ENCODE data around the gene ACBD6.

Gene ACBD6

DNA sequence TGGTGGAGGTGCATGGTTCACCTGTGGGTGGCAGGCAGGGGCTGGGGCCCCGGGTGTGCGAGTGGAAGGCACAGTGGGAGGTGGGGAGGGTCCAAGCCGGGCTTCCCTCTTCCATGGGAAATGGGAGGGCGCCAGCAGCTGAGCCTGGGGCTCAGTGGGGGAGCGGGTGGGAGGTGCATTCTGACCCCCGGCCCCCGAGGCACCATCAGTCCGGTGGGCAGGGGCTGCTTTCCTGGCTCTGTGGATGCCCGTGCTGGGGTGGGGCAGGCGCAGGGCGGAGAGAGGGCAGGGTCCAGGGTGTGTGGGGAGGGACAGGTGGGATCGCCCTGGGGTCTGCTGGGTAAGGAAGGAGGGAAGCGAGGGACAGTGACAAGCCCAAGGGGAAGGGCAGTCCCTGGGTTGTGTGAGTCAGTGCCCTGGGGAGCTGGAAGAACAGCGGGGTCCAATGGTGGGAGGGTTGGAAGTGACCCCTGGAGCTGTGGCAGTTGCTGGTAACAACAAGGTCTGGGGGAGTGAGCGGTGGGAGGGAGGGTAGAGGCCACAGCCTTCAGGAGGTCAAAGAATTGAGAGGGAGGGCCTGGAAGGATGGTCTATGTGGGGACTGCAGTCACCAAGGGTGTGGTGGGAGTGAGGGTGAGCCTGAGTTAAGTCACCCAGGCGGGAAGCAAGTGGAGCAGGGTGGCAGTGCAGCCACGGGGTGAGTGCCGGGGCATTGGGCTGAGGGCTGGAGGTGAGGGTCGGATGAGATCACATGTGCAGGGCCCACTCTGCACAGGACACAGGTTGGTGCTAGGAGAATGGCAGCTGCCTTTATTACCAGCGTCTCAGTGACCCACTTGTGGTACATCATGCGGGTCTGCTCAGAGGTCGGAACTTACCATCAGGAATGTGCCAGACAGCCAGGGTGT lies 242.7 kb downstream of the ACBD6 start:
- Histone ChIP-seq H4K20me1 (ENCODE audit: insufficient read depth) (no peaks in the 10 kb centered on the region), H3K4me2 (no peak overlapping the region), H3K4me1 (ENCODE audit: low read depth, poor library complexity, severe bottlenecking) (no peaks in the 10 kb centered on the region), H3K9ac (no peak overlapping the region), H3K4me3 (IDR thresholded peaks at IDR 0.05; ENCODE audit: insufficient read depth, low read depth, low read length) (no peak overlapping the region), H3K36me3 (ENCODE audit: insufficient read depth) (no peaks in the 10 kb centered on the region), H3K79me2 (ENCODE audit: insufficient read depth, low read depth) (no peaks in the 10 kb centered on the region), H3K27me3 (ENCODE audit: insufficient read depth, low read depth) (no peaks in the 10 kb centered on the region), H2AFZ (ENCODE audit: low read depth) (no peak overlapping the region), H3K27ac (no peak overlapping the region)
- TF ChIP-seq, protein P1, sequence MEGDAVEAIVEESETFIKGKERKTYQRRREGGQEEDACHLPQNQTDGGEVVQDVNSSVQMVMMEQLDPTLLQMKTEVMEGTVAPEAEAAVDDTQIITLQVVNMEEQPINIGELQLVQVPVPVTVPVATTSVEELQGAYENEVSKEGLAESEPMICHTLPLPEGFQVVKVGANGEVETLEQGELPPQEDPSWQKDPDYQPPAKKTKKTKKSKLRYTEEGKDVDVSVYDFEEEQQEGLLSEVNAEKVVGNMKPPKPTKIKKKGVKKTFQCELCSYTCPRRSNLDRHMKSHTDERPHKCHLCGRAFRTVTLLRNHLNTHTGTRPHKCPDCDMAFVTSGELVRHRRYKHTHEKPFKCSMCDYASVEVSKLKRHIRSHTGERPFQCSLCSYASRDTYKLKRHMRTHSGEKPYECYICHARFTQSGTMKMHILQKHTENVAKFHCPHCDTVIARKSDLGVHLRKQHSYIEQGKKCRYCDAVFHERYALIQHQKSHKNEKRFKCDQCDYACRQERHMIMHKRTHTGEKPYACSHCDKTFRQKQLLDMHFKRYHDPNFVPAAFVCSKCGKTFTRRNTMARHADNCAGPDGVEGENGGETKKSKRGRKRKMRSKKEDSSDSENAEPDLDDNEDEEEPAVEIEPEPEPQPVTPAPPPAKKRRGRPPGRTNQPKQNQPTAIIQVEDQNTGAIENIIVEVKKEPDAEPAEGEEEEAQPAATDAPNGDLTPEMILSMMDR (conservative IDR thresholded peaks at IDR 0.05; ENCODE audit: low read depth, low read length), result no peak

DNA sequence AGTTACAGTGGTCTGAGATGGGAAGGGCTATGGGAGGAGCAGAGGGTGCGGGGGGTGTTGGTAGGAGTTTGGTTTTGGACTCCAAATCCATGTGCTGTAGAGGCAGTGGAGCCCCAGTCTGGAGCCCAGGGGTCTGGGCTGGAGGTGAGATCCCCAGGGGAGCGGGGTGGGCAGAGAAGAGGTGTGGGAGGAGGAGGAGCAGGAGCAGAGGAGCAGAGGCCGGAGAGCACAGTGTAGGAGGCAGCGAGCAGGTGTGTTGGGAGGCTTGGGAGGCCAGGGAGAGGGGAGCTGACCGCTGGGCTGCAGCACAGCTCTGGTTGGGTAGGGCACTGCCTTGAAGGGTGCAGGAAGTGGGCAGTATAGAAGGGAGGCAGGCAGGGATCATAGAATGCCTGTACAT lies 243.4 kb downstream of the ACBD6 start:
- Histone ChIP-seq H3K4me3 (IDR thresholded peaks at IDR 0.05; ENCODE audit: insufficient read depth, low read depth, low read length) (no peak overlapping the region), H3K79me2 (ENCODE audit: insufficient read depth, low read depth) (no peaks in the 10 kb centered on the region), H3K27ac (no peak overlapping the region), H3K36me3 (ENCODE audit: insufficient read depth) (no peaks in the 10 kb centered on the region), H3K27me3 (ENCODE audit: insufficient read depth, low read depth) (no peaks in the 10 kb centered on the region), H3K4me1 (ENCODE audit: low read depth, poor library complexity, severe bottlenecking) (no peaks in the 10 kb centered on the region), H2AFZ (ENCODE audit: low read depth) (no peak overlapping the region), H3K9ac (no peak overlapping the region), H3K4me2 (no peak overlapping the region), H4K20me1 (ENCODE audit: insufficient read depth) (no peaks in the 10 kb centered on the region)
- TF ChIP-seq, protein P1 (conservative IDR thresholded peaks at IDR 0.05; ENCODE audit: low read depth, low read length), result no peak

DNA sequence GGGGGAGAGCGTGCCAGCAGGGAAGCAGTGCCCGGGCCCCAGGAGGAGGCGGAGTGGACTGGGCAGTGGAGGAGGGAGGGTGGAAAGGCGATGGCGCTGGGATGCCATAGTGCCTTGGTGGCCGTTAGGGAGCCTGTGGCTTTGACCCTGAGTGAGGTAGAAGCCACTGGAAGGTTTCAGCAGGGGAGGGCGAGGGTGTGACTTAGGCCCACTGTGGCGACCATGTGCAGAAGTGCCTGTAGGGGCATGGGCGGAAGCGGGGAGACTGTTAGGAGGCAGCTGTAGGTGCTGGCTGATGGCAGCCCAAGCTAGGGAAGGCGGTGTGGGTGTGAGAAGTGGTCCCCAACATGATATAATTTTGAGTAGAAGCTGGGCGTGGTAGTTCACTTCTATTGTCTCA lies 244.1 kb downstream of the ACBD6 start:
- H2AFZ ChIP-seq (ENCODE audit: low read depth), result no peak overlapping the region
- no peaks in the 10 kb centered on the region for H3K4me1 ChIP-seq (ENCODE audit: low read depth, poor library complexity, severe bottlenecking)
- H3K9ac ChIP-seq, result no peak overlapping the region
- no peak overlapping the region for H3K27ac ChIP-seq
- no peaks in the 10 kb centered on the region for H3K27me3 ChIP-seq (ENCODE audit: insufficient read depth, low read depth)
- TF ChIP-seq, protein P1 (conservative IDR thresholded peaks at IDR 0.05; ENCODE audit: low read depth, low read length), result no peak
- H3K4me2 ChIP-seq, result no peak overlapping the region
- H3K79me2 ChIP-seq (ENCODE audit: insufficient read depth, low read depth), result no peaks in the 10 kb centered on the region
- no peaks in the 10 kb centered on the region for H3K36me3 ChIP-seq (ENCODE audit: insufficient read depth)
- H4K20me1 ChIP-seq (ENCODE audit: insufficient read depth), result no peaks in the 10 kb centered on the region
- H3K4me3 ChIP-seq (IDR thresholded peaks at IDR 0.05; ENCODE audit: insufficient read depth, low read depth, low read length), result no peak overlapping the region

DNA sequence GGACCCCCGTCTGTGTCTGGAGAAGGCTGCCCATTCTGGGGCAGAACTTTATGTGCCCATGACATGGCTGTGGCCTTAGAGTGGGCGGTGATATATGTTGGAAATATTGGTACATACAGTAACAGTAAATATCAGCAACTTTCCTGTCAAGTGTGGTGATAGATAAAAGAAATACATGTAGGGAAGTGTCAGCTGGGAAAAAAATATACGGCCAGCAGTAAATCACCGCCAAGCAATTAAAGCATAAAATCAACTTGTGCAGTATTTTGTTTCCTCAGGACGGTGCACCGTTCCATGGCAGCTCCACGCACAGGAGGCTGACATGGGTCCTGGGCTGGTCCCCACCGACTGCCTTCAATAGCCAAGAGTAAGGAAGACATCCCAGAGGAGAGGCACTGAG lies 244.9 kb downstream of the ACBD6 start:
- no peaks in the 10 kb centered on the region for H3K27me3 ChIP-seq (ENCODE audit: insufficient read depth, low read depth)
- H4K20me1 ChIP-seq (ENCODE audit: insufficient read depth), result no peaks in the 10 kb centered on the region
- peaks cover 4% of the 10 kb centered on the region for H3K4me1 ChIP-seq (ENCODE audit: low read depth, poor library complexity, severe bottlenecking)
- H3K4me3 ChIP-seq (IDR thresholded peaks at IDR 0.05; ENCODE audit: insufficient read depth, low read depth, low read length), result no peak overlapping the region
- TF ChIP-seq, protein P1 (conservative IDR thresholded peaks at IDR 0.05; ENCODE audit: low read depth, low read length), result no peak
- no peak overlapping the region for H3K27ac ChIP-seq
- no peak overlapping the region for H3K4me2 ChIP-seq
- no peaks in the 10 kb centered on the region for H3K36me3 ChIP-seq (ENCODE audit: insufficient read depth)
- no peak overlapping the region for H2AFZ ChIP-seq (ENCODE audit: low read depth)
- H3K9ac ChIP-seq, result no peak overlapping the region
- no peaks in the 10 kb centered on the region for H3K79me2 ChIP-seq (ENCODE audit: insufficient read depth, low read depth)
